Neural progenitor cell (in vitro differentiated cells): ENCODE data around the gene ITGA3.

ENCODE experiments used
- CTCF ChIP-seq: fragments of 200-600 bp; sonication (generic); IDR thresholded peaks from 2 replicates; pipeline ENCODE4 v1.5.1; 2017; ENCODE audit warnings: antibody characterized with exemption, mild to moderate bottlenecking
- EZH2 ChIP-seq: fragments of 200-600 bp; sonication (generic); IDR thresholded peaks from 2 replicates; pipeline ENCODE4 v1.6.1; 2017; ENCODE audit warnings: antibody characterized with exemption, mild to moderate bottlenecking, moderate library complexity

GRCh38 chr17:50118828-50119218, 62.9 kb downstream of the ITGA3 start:
- TF ChIP-seq CTCF (no peak), EZH2 (no peak)
